Activated T-cell treated with anti-CD3 and anti-CD28 coated beads, Interleukin-2, amount 50 U/mL, for 48 hours (primary cell): Measurements from ENCODE around the gene CXCR5.
A peak's percentile ranks its signal among the peaks of the same experiment; 100 is the strongest.

ENCODE experiments used
- DNase-seq, 2 experiments: peaks; one replicate each; pipeline ENCODE4 v3.0.0-alpha.2; 2020

The CXCR5 gene

GRCh38 chr11:118914178-118914918 lies 30.7 kb downstream of the CXCR5 start:
- peak; percentile 80 to 81 for DNase-seq

GRCh38 chr11:118914987-118915386 lies 31.3 kb downstream of the CXCR5 start:
- DNase-seq: no peak

- no peak for DNase-seq
Observed at GRCh38 chr11:118915396-118915795, 31.7 kb downstream of the CXCR5 start.

GRCh38 chr11:118915941-118916841 lies 32.5 kb downstream of the CXCR5 start:
- peak in 1 of 2 experiments; percentile 19 for DNase-seq

- DNase-seq: peak in 1 of 2 experiments; percentile 19
Observed at GRCh38 chr11:118916842-118917388, 33.2 kb downstream of the CXCR5 start.

GRCh38 chr11:118917481-118918127 lies 33.9 kb downstream of the CXCR5 start:
- DNase-seq: peak; percentile 72 to 73

- DNase-seq: peak; percentile 59 to 64
Observed at GRCh38 chr11:118918128-118918685, 34.5 kb downstream of the CXCR5 start.

GRCh38 chr11:118918686-118919280 lies 35.1 kb downstream of the CXCR5 start:
- peak; percentile 52 to 54 for DNase-seq

- DNase-seq: peak; percentile 35 to 50
Observed at GRCh38 chr11:118921121-118921928, 37.6 kb downstream of the CXCR5 start.

GRCh38 chr11:118921929-118922744 lies 38.4 kb downstream of the CXCR5 start:
- peak in 1 of 2 experiments; percentile 38 for DNase-seq

GRCh38 chr11:118922745-118923627 lies 39.3 kb downstream of the CXCR5 start:
- peak in 1 of 2 experiments; percentile 47 for DNase-seq

- DNase-seq: peak; percentile 46
Observed at GRCh38 chr11:118923721-118924587, 40.3 kb downstream of the CXCR5 start.

- DNase-seq: peak; percentile 76 to 77
Observed at GRCh38 chr11:118924591-118925585, 41.2 kb downstream of the CXCR5 start.

GRCh38 chr11:118927554-118928100 lies 43.9 kb downstream of the CXCR5 start:
- no peak for DNase-seq

- DNase-seq: peak; percentile 97 to 100
Observed at GRCh38 chr11:118928101-118928869, 44.6 kb downstream of the CXCR5 start.
